Thyroid gland (tissue), 4 donors: ENCODE data around the gene NKX2-3. TPM values are rescaled to one million over a fixed set of nuclear protein-coding genes. Genes with fewer than 3 reads are reported as not detected.

Experiments
- DNase-seq, 2 donors: peaks; one replicate each; pipeline ENCODE4 v3.0.0-alpha.2; 2019
- H3K27ac ChIP-seq, 3 donors: fragments of 200-600 bp; sonication (generic); 1 replicate in 2 of 3; 2 replicates in 1 of 3; pipeline ENCODE4 v1.5.1; 2016 to 2019; ENCODE audit warnings: mild to moderate bottlenecking in 1 of 3, moderate library complexity in 1 of 3
- H3K27me3 ChIP-seq: fragments of 200-600 bp; sonication (generic); one replicate; pipeline ENCODE4 v1.5.1; 2019
- H3K36me3 ChIP-seq, 2 donors: fragments of 200-600 bp; sonication (generic); one replicate each; pipeline ENCODE4 v1.5.1; 2016 to 2019
- H3K4me1 ChIP-seq, 2 donors: fragments of 200-600 bp; sonication (generic); one replicate each; pipeline ENCODE4 v1.5.1; 2017 to 2019
- H3K4me3 ChIP-seq, 3 donors: fragments of 200-600 bp; sonication (generic); replicated peaks in 1 of 3; 1 replicate in 2 of 3; 2 replicates in 1 of 3; pipeline ENCODE4 v1.5.1; 2016; ENCODE audit warnings: mild to moderate bottlenecking in 1 of 3
- H3K9me3 ChIP-seq: fragments of 200-600 bp; sonication (generic); one replicate; pipeline ENCODE4 v1.5.1; 2017
- CTCF ChIP-seq, 6 experiments: fragments of 200-600 bp in 3 of 6; fragments of 450-650 bp in 3 of 6; sonication (generic) in 3 of 6; IDR thresholded peaks; one replicate each; pipeline ENCODE4 v1.5.1; 2016 to 2019; ENCODE audit warnings: antibody characterized with exemption in 6 of 6, mild to moderate bottlenecking in 2 of 6, inconsistent platforms in 1 of 6, moderate library complexity in 1 of 6
- POLR2A ChIP-seq, 2 donors: fragments of 450-650 bp; IDR thresholded peaks; one replicate each; pipeline ENCODE4 v1.6.1; 2017; ENCODE audit warnings: antibody characterized with exemption in 2 of 2, mild to moderate bottlenecking in 2 of 2, moderate library complexity in 1 of 2
- WGBS, 2 donors: methylation state at CpG; one replicate each; pipeline ENCODE4 v1.1.5; 2017; 5-methylcytosine and 5-hydroxymethylcytosine counted together
- intact Hi-C: fragments of 100-400 bp; cut with DNase I; formaldehyde crosslinking; loops from one replicate; pipeline ENCODE4 v1.15.1; 2023
- total RNA-seq, 4 donors: library from RNA; depleted of rRNA; stranded (reverse); fragments of >200 nt; gene quantifications; one replicate each; pipeline ENCODE4 v1.2.3, GENCODE V29; 2016

NKX2-3 gene
- total RNA-seq, 4 donors from 2014 or later: 3.3 TPM; not detected in 3

- Histone ChIP-seq H3K27me3 (peaks cover 68% of the 10 kb centered on the region), H3K4me3 (peak overlapping the region in 1 of 3 donors; percentile 6), H3K27ac (no peak overlapping the region), H3K4me1 (peaks cover 18 to 46% of the 10 kb centered on the region in 2 donors), H3K36me3 (no peaks in the 10 kb centered on the region), H3K9me3 (no peaks in the 10 kb centered on the region)
- DNase-seq: no peak
- intact Hi-C loops: no loop called here
- 1 to 4% methylated on average over 8 to 18 of the region's 100 CpGs for WGBS, 2 donors
- TF ChIP-seq POLR2A (IDR thresholded peaks at IDR 0.05) (no peak), CTCF (IDR thresholded peaks at IDR 0.05) (no peak)
Measured at GRCh38 chr10:99534939-99535763, 2.4 kb downstream of the NKX2-3 start.

GRCh38 chr10:99535764-99536337 lies 3.1 kb downstream of the NKX2-3 start:
- 14 to 16% methylated on average over 32 to 37 of the region's 42 CpGs for WGBS, 2 donors
- H3K27ac ChIP-seq: no peak overlapping the region
- H3K4me1 ChIP-seq: peaks cover 15 to 46% of the 10 kb centered on the region in 2 donors
- intact Hi-C loops: no loop called here
- H3K9me3 ChIP-seq: no peaks in the 10 kb centered on the region
- H3K36me3 ChIP-seq: no peaks in the 10 kb centered on the region
- DNase-seq: no peak
- TF ChIP-seq CTCF (IDR thresholded peaks at IDR 0.05) (no peak), POLR2A (IDR thresholded peaks at IDR 0.05) (no peak)
- H3K27me3 ChIP-seq: peaks cover 68% of the 10 kb centered on the region
- no peak overlapping the region for H3K4me3 ChIP-seq

- no peaks in the 10 kb centered on the region for H3K36me3 ChIP-seq
- H3K4me3 ChIP-seq: peak overlapping the region in 1 of 3 donors; percentile 4
- intact Hi-C loops: no loop called here
- no peak for TF ChIP-seq POLR2A (IDR thresholded peaks at IDR 0.05)
- TF ChIP-seq CTCF (IDR thresholded peaks at IDR 0.05): no peak
- no peaks in the 10 kb centered on the region for H3K9me3 ChIP-seq
- DNase-seq: no peak
- 17 to 39% methylated on average over 14 to 39 of the region's 40 CpGs for WGBS, 2 donors
- peaks cover 68% of the 10 kb centered on the region for H3K27me3 ChIP-seq
- no peak overlapping the region for H3K27ac ChIP-seq
- peaks cover 15 to 45% of the 10 kb centered on the region in 2 donors for H3K4me1 ChIP-seq
Measured at GRCh38 chr10:99536338-99537085, 3.8 kb downstream of the NKX2-3 start.

- Histone ChIP-seq H3K9me3 (no peaks in the 10 kb centered on the region), H3K4me3 (peak overlapping the region in 1 of 3 donors; percentile 4), H3K36me3 (no peaks in the 10 kb centered on the region), H3K27me3 (peaks cover 62% of the 10 kb centered on the region), H3K27ac (no peak overlapping the region), H3K4me1 (peaks cover 15 to 45% of the 10 kb centered on the region in 2 donors)
- WGBS, 2 donors: 6% methylated on average over 46 of the region's 64 CpGs
- TF ChIP-seq POLR2A (IDR thresholded peaks at IDR 0.05): no peak
- TF ChIP-seq CTCF (IDR thresholded peaks at IDR 0.05): no peak
- intact Hi-C loops: no loop called here
- no peak for DNase-seq
Measured at GRCh38 chr10:99537086-99537988, 4.6 kb downstream of the NKX2-3 start.
